Muscle layer of duodenum (tissue), 2 donors: ENCODE results near the gene CNN3.

Source experiments
- H3K27ac ChIP-seq: one replicate; pipeline ENCODE4 v1.7.0; 2013; ENCODE audit warnings: mild to moderate bottlenecking, low read length
- H3K27me3 ChIP-seq: one replicate; pipeline ENCODE4 v1.7.0; 2013; ENCODE audit warnings: low read depth, mild to moderate bottlenecking, control low read depth, low read length
- H3K36me3 ChIP-seq, 2 donors: one replicate each; pipeline ENCODE4 v1.7.0; 2013; ENCODE audit warnings: low read length in 2 of 2, control low read depth in 1 of 2, mild to moderate bottlenecking in 1 of 2; ENCODE audit not compliant: insufficient read depth in 2 of 2, control insufficient read depth in 1 of 2
- H3K4me1 ChIP-seq, 2 donors: one replicate each; pipeline ENCODE4 v1.7.0; 2013; ENCODE audit warnings: low read length in 2 of 2, mild to moderate bottlenecking in 2 of 2, control low read depth in 1 of 2, moderate library complexity in 1 of 2; ENCODE audit not compliant: insufficient read depth in 2 of 2, control insufficient read depth in 1 of 2
- H3K4me3 ChIP-seq, 2 donors: one replicate each; pipeline ENCODE4 v1.7.0; 2013; ENCODE audit warnings: low read length in 2 of 2, low read depth in 1 of 2, mild to moderate bottlenecking in 1 of 2
- H3K9me3 ChIP-seq, 2 donors: one replicate each; pipeline ENCODE4 v1.7.0; 2013; ENCODE audit warnings: low read length in 2 of 2, control low read depth in 1 of 2, mild to moderate bottlenecking in 1 of 2; ENCODE audit not compliant: control insufficient read depth in 1 of 2
- donor health status: healthy.

CNN3 gene

GRCh38 chr1:94961582-94961981 lies 34.7 kb upstream of the CNN3 start:
- no peak overlapping the region for H3K4me3 ChIP-seq
- peaks cover 3 to 4% of the 10 kb centered on the region in 2 donors for H3K4me1 ChIP-seq
- no peaks in the 10 kb centered on the region for H3K27me3 ChIP-seq
- H3K27ac ChIP-seq, result no peak overlapping the region
- H3K9me3 ChIP-seq, result no peaks in the 10 kb centered on the region
- no peaks in the 10 kb centered on the region for H3K36me3 ChIP-seq

GRCh38 chr1:94958081-94958480 lies 31.2 kb upstream of the CNN3 start:
- no peaks in the 10 kb centered on the region for H3K36me3 ChIP-seq
- H3K27ac ChIP-seq, result no peak overlapping the region
- no peak overlapping the region for H3K4me3 ChIP-seq
- peaks cover 7 to 31% of the 10 kb centered on the region in 2 donors for H3K4me1 ChIP-seq
- H3K9me3 ChIP-seq, result no peaks in the 10 kb centered on the region
- H3K27me3 ChIP-seq, result no peaks in the 10 kb centered on the region

- Histone ChIP-seq H3K27me3 (no peaks in the 10 kb centered on the region), H3K36me3 (no peaks in the 10 kb centered on the region), H3K4me1 (peaks cover 7 to 27% of the 10 kb centered on the region in 2 donors), H3K4me3 (no peak overlapping the region), H3K9me3 (no peaks in the 10 kb centered on the region), H3K27ac (no peak overlapping the region)
These were observed 29.1 kb upstream of the CNN3 start for GRCh38 chr1:94955767-94956632.

GRCh38 chr1:94954263-94955220 lies 27.6 kb upstream of the CNN3 start:
- no peaks in the 10 kb centered on the region for H3K36me3 ChIP-seq
- peaks cover 7 to 27% of the 10 kb centered on the region in 2 donors for H3K4me1 ChIP-seq
- no peaks in the 10 kb centered on the region for H3K27me3 ChIP-seq
- no peak overlapping the region for H3K27ac ChIP-seq
- H3K4me3 ChIP-seq, result no peak overlapping the region
- H3K9me3 ChIP-seq, result no peaks in the 10 kb centered on the region

- Histone ChIP-seq H3K36me3 (no peaks in the 10 kb centered on the region), H3K4me3 (no peak overlapping the region), H3K4me1 (peaks cover 7 to 27% of the 10 kb centered on the region in 2 donors), H3K9me3 (no peaks in the 10 kb centered on the region), H3K27me3 (no peaks in the 10 kb centered on the region), H3K27ac (no peak overlapping the region)
These were observed 26.8 kb upstream of the CNN3 start for GRCh38 chr1:94953746-94954145.

- peaks cover 4 to 27% of the 10 kb centered on the region in 2 donors for H3K4me1 ChIP-seq
- H3K27me3 ChIP-seq, result no peaks in the 10 kb centered on the region
- H3K4me3 ChIP-seq, result no peak overlapping the region
- H3K9me3 ChIP-seq, result no peaks in the 10 kb centered on the region
- H3K27ac ChIP-seq, result no peak overlapping the region
- no peaks in the 10 kb centered on the region for H3K36me3 ChIP-seq
These were observed 26.2 kb upstream of the CNN3 start for GRCh38 chr1:94953107-94953506.

- Histone ChIP-seq H3K27me3 (no peaks in the 10 kb centered on the region), H3K4me1 (peaks cover 4 to 27% of the 10 kb centered on the region in 2 donors), H3K27ac (no peak overlapping the region), H3K9me3 (no peaks in the 10 kb centered on the region), H3K4me3 (no peak overlapping the region), H3K36me3 (no peaks in the 10 kb centered on the region)
These were observed 25.6 kb upstream of the CNN3 start for GRCh38 chr1:94952539-94952938.

- no peaks in the 10 kb centered on the region for H3K27me3 ChIP-seq
- H3K9me3 ChIP-seq, result no peaks in the 10 kb centered on the region
- H3K4me1 ChIP-seq, result peaks cover 9 to 31% of the 10 kb centered on the region in 2 donors
- no peaks in the 10 kb centered on the region for H3K36me3 ChIP-seq
- no peak overlapping the region for H3K4me3 ChIP-seq
- no peak overlapping the region for H3K27ac ChIP-seq
These were observed 24.7 kb upstream of the CNN3 start for GRCh38 chr1:94951509-94952208.

- Histone ChIP-seq H3K9me3 (no peaks in the 10 kb centered on the region), H3K4me1 (peaks cover 9 to 31% of the 10 kb centered on the region in 2 donors), H3K27ac (no peak overlapping the region), H3K4me3 (no peak overlapping the region), H3K27me3 (no peaks in the 10 kb centered on the region), H3K36me3 (no peaks in the 10 kb centered on the region)
These were observed 24.1 kb upstream of the CNN3 start for GRCh38 chr1:94951046-94951445.

GRCh38 chr1:94949681-94950661 lies 23.1 kb upstream of the CNN3 start:
- Histone ChIP-seq H3K27me3 (no peaks in the 10 kb centered on the region), H3K36me3 (no peaks in the 10 kb centered on the region), H3K27ac (no peak overlapping the region), H3K4me3 (no peak overlapping the region), H3K4me1 (peaks cover 9 to 20% of the 10 kb centered on the region in 2 donors), H3K9me3 (no peaks in the 10 kb centered on the region)
